ENCODE data around the gene KNSTRN. TPM values are rescaled to one million over a fixed set of nuclear protein-coding genes. Genes with fewer than 3 reads are reported as not detected.

KNSTRN gene
- total and polyA plus RNA-seq, 8 donors = 4.0 to 16.3 (median 12.5) TPM

DNA sequence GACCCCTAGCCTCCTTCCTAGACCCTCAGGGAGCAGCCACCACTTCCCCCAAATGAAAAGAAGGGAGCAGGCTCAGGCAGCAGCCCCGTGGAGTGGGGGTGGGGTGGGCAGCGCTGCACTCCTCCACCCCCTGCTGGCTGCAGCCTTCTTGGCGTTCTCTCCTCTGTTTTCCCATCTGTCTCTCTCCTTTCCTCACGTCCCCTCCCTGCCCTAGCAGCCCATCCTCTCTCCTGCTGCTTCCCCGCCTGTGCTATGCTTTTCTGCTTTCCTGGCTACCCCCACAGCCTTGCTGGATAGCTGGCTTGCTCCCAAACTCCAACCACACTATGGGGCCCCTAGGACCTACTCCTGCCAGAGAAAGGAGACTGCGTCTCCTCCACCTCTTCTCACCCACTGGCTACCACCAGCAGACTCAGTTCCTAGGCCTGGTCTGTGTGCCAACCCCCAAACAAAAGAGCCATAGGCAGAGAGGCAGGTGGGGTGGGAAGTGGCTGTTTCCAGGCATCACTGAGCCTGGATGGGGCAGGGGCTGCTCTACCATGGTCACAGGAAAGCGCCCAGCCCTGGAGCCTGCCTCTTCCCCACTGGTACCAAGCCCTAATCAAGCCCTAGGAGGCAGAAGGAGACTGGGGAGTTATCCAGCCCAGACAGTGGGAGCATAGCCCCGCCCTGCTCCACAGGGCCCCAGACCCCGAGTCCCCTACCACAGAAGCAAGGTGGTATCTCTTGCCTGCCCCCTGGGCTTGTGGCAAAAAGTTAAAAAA, 27.9 kb upstream of the KNSTRN start:
- Histone ChIP-seq H3K4me1 (peaks cover 19 to 34% (median 32%) of the 10 kb centered on the region in 4 donors), H3K36me3 (no peaks in the 10 kb centered on the region), H3K9me3 (no peaks in the 10 kb centered on the region), H3K4me3 (no peak overlapping the region), H3K27ac (no peak overlapping the region), H3K27me3 (peaks cover 0 to 10% (median 3%) of the 10 kb centered on the region in 3 donors)
- 38 to 44% (median 43%) methylated on average over 9 of the region's 9 CpGs for WGBS, 5 donors
- peak in 1 of 2 donors; percentile 82 for DNase-seq
- TF ChIP-seq EP300 (IDR thresholded peaks at IDR 0.05) (no peak), POLR2A (IDR thresholded peaks at IDR 0.05) (no peak), POLR2AphosphoS5 (IDR thresholded peaks at IDR 0.05) (no peak)
- TF ChIP-seq, protein P1, sequence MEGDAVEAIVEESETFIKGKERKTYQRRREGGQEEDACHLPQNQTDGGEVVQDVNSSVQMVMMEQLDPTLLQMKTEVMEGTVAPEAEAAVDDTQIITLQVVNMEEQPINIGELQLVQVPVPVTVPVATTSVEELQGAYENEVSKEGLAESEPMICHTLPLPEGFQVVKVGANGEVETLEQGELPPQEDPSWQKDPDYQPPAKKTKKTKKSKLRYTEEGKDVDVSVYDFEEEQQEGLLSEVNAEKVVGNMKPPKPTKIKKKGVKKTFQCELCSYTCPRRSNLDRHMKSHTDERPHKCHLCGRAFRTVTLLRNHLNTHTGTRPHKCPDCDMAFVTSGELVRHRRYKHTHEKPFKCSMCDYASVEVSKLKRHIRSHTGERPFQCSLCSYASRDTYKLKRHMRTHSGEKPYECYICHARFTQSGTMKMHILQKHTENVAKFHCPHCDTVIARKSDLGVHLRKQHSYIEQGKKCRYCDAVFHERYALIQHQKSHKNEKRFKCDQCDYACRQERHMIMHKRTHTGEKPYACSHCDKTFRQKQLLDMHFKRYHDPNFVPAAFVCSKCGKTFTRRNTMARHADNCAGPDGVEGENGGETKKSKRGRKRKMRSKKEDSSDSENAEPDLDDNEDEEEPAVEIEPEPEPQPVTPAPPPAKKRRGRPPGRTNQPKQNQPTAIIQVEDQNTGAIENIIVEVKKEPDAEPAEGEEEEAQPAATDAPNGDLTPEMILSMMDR (IDR thresholded peaks at IDR 0.05) = peak in 2 of 7 experiments; percentile 18 to 29
- intact Hi-C loops (cut with DNase I; ENCODE audit: low total_unique reads) = no loop called here

DNA sequence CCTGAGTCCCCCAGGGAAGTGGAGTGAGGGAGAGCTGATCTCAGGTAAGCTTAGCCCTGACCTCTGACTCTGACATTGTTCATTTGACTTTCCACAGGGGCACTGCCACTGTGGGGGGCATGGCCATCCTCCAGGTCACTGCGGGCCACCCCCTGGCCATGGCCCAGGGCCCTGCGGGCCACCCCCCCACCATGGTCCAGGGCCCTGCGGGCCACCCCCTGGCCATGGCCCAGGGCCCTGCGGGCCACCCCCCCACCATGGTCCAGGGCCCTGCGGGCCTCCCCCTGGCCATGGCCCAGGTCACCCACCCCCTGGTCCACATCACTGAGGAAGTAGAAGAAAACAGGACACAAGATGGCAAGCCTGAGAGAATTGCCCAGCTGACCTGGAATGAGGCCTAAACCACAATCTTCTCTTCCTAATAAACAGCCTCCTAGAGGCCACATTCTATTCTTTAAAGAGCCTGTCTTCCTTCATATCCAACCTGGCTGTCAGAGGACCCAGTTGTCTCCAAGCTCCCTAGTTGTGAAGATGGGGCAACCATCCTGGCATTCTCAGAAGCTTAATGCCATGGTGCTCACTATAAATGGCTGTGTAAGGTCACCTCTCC, 26.4 kb upstream of the KNSTRN start:
- Histone ChIP-seq H3K27ac (no peak overlapping the region), H3K9me3 (no peaks in the 10 kb centered on the region), H3K27me3 (peaks cover 0 to 10% (median 3%) of the 10 kb centered on the region in 3 donors), H3K36me3 (no peaks in the 10 kb centered on the region), H3K4me3 (no peak overlapping the region), H3K4me1 (peaks cover 19 to 34% (median 29%) of the 10 kb centered on the region in 4 donors)
- TF ChIP-seq EP300 (IDR thresholded peaks at IDR 0.05) (no peak), POLR2A (IDR thresholded peaks at IDR 0.05) (no peak), POLR2AphosphoS5 (IDR thresholded peaks at IDR 0.05) (no peak)
- TF ChIP-seq, protein P1 (IDR thresholded peaks at IDR 0.05) = no peak
- WGBS, 5 donors = 75 to 93% (median 83%) methylated on average over 5 of the region's 5 CpGs; no CpG with 5 or more reads in 1 of the 5 donors
- intact Hi-C loops (cut with DNase I; ENCODE audit: low total_unique reads) = no loop called here
- no peak for DNase-seq

- Histone ChIP-seq H3K36me3 (no peaks in the 10 kb centered on the region), H3K4me3 (peak overlapping the region in 2 of 4 donors; percentile 46 to 67), H3K9me3 (no peaks in the 10 kb centered on the region), H3K27me3 (peaks cover 0 to 10% (median 3%) of the 10 kb centered on the region in 3 donors), H3K27ac (no peak overlapping the region), H3K4me1 (peaks cover 19 to 34% (median 29%) of the 10 kb centered on the region in 4 donors)
- intact Hi-C loops (cut with DNase I; ENCODE audit: low total_unique reads) = no loop called here
- 67 to 94% (median 70%) methylated on average over 1 of the region's 1 CpG for WGBS, 5 donors
- TF ChIP-seq, protein P1 (IDR thresholded peaks at IDR 0.05) = no peak
- no peak for TF ChIP-seq POLR2AphosphoS5 (IDR thresholded peaks at IDR 0.05)
- TF ChIP-seq POLR2A (IDR thresholded peaks at IDR 0.05) = no peak
- no peak for TF ChIP-seq EP300 (IDR thresholded peaks at IDR 0.05)
- no peak for DNase-seq
Measured at GRCh38 chr15:40357246-40357645, 25.3 kb upstream of the KNSTRN start.

- H3K27me3 ChIP-seq = peaks cover 0 to 10% (median 3%) of the 10 kb centered on the region in 3 donors
- peak within 1 kb of the TSS; percentile 46 to 67 (median 58) for H3K4me3 ChIP-seq
- TF ChIP-seq EP300 (IDR thresholded peaks at IDR 0.05) = no peak
- TF ChIP-seq, protein P1 (IDR thresholded peaks at IDR 0.05) = no peak
- TF ChIP-seq POLR2AphosphoS5 (IDR thresholded peaks at IDR 0.05) = no peak
- TF ChIP-seq POLR2A (IDR thresholded peaks at IDR 0.05) = no peak
- intact Hi-C loops (cut with DNase I; ENCODE audit: low total_unique reads) = no loop called here
- 3 to 8% (median 4%) methylated on average over 32 to 82 of the region's 82 CpGs for WGBS, 5 donors
- no peaks in the 10 kb centered on the region for H3K9me3 ChIP-seq
- peak within 1 kb of the TSS in 2 of 5 donors; percentile 21 to 42 for H3K27ac ChIP-seq
- DNase-seq = peak; percentile 92 to 96
- H3K4me1 ChIP-seq = peaks cover 19 to 34% (median 29%) of the 10 kb centered on the region in 4 donors
- no peaks in the 10 kb centered on the region for H3K36me3 ChIP-seq
Measured at GRCh38 chr15:40357723-40358470, 24.6 kb upstream of the KNSTRN start, which contains the start of gene DISP2. Gene DISP2, plus strand, starts transcription at chr15:40358219. Its CDS starts 103 bp downstream, at chr15:40358322.

Measured in stomach (tissue), 9 donors.